Stomach smooth muscle (tissue), 2 donors: Measurements from ENCODE around the gene TBC1D12.
A peak's percentile ranks its signal among the peaks of the same experiment; 100 is the strongest.

ENCODE experiments used
- H3K27ac ChIP-seq: one replicate; pipeline ENCODE4 v1.7.0; 2013; ENCODE audit warnings: mild to moderate bottlenecking, low read length, inconsistent platforms
- H3K27me3 ChIP-seq, 2 donors: one replicate each; pipeline ENCODE4 v1.7.0; 2013; ENCODE audit warnings: low read length in 2 of 2; ENCODE audit not compliant: insufficient read depth in 2 of 2, control insufficient read depth in 1 of 2
- H3K36me3 ChIP-seq, 2 donors: one replicate each; pipeline ENCODE4 v1.7.0; 2013; ENCODE audit warnings: low read length in 2 of 2; ENCODE audit not compliant: control insufficient read depth in 2 of 2, insufficient read depth in 2 of 2
- H3K4me1 ChIP-seq: one replicate; pipeline ENCODE4 v1.7.0; 2013; ENCODE audit warnings: low read length; ENCODE audit not compliant: control insufficient read depth, insufficient read depth
- H3K4me3 ChIP-seq, 2 donors: one replicate each; pipeline ENCODE4 v1.7.0; 2013; ENCODE audit warnings: low read length in 2 of 2
- H3K9ac ChIP-seq, 2 donors: one replicate each; pipeline ENCODE4 v1.7.0; 2013; ENCODE audit warnings: low read length in 2 of 2, mild to moderate bottlenecking in 1 of 2
- H3K9me3 ChIP-seq, 2 donors: one replicate each; pipeline ENCODE4 v1.7.0; 2013; ENCODE audit warnings: low read length in 2 of 2; ENCODE audit not compliant: control insufficient read depth in 2 of 2
- donor health status: healthy.
- donor health status: Pancreatic carcinoma.

Gene TBC1D12

GRCh38 chr10:94425942-94426341 is 23.6 kb downstream of the TBC1D12 start:
- Histone ChIP-seq H3K4me3 (no peak overlapping the region), H3K36me3 (no peaks in the 10 kb centered on the region), H3K9ac (no peak overlapping the region)

DNA sequence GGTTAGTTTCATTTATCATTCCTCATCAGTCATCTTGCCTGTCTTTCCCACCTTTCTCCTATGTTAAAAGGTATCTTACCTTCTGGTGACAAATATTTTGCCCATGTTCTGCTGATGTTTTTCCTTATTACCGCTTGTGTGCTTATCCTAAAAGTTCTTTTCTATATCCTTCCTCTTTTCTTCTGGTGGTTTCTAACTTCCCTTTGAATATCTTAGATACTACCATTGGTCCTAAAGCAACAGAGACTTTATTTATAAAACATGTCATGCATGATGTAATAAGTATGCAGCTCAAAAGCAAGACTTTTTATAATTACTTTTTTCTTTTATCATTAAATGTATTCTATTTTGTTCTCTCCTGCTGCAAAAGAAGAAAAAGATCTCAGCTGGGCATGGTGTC is 24.8 kb downstream of the TBC1D12 start:
- H3K27ac ChIP-seq = no peak overlapping the region
- no peaks in the 10 kb centered on the region for H3K36me3 ChIP-seq
- H3K9me3 ChIP-seq = no peaks in the 10 kb centered on the region
- no peaks in the 10 kb centered on the region for H3K4me1 ChIP-seq
- H3K9ac ChIP-seq = no peak overlapping the region
- no peaks in the 10 kb centered on the region for H3K27me3 ChIP-seq
- H3K4me3 ChIP-seq = no peak overlapping the region

More at GRCh38 chr10:94425942-94426341, 23.6 kb downstream of the TBC1D12 start:
- no peaks in the 10 kb centered on the region for H3K4me1 ChIP-seq
- no peak overlapping the region for H3K27ac ChIP-seq
- no peaks in the 10 kb centered on the region for H3K27me3 ChIP-seq
- no peaks in the 10 kb centered on the region for H3K9me3 ChIP-seq

- H3K36me3 ChIP-seq = no peaks in the 10 kb centered on the region
- no peaks in the 10 kb centered on the region for H3K27me3 ChIP-seq
- no peak overlapping the region for H3K27ac ChIP-seq
- no peak overlapping the region for H3K4me3 ChIP-seq
- H3K9ac ChIP-seq = no peak overlapping the region
- H3K9me3 ChIP-seq = no peaks in the 10 kb centered on the region
- peaks cover 2% of the 10 kb centered on the region for H3K4me1 ChIP-seq
Observed at GRCh38 chr10:94428766-94429707, 26.7 kb downstream of the TBC1D12 start.

- H3K9ac ChIP-seq = no peak overlapping the region
- no peak overlapping the region for H3K27ac ChIP-seq
Observed at GRCh38 chr10:94430701-94431100, 28.4 kb downstream of the TBC1D12 start.

DNA sequence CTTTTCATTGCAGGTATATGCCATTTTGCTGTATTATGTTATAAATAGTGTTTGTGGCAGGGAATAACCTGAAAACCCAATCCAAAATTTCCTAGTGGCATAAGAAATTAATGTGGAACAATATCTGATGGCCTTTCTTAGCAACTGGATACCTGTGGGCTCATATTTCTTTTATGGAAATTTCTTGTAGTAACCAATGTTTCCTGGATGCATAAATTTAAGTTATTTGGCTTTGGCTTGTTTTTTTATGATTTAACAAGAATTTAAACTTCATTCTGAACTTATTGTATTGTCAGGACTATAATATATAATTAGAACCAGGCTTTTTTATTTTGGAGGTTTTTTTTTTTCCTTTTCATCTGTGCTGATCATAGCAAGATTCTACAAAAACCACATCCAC is 30.1 kb downstream of the TBC1D12 start:
- Histone ChIP-seq H3K36me3 (no peaks in the 10 kb centered on the region), H3K4me1 (peaks cover 2% of the 10 kb centered on the region), H3K27ac (no peak overlapping the region), H3K4me3 (no peak overlapping the region), H3K9ac (no peak overlapping the region), H3K9me3 (peaks cover 0 to 9% of the 10 kb centered on the region in 2 donors), H3K27me3 (no peaks in the 10 kb centered on the region)

More at GRCh38 chr10:94430701-94431100, 28.4 kb downstream of the TBC1D12 start:
- H3K36me3 ChIP-seq = no peaks in the 10 kb centered on the region
- no peak overlapping the region for H3K4me3 ChIP-seq
- H3K4me1 ChIP-seq = peaks cover 2% of the 10 kb centered on the region
- no peaks in the 10 kb centered on the region for H3K27me3 ChIP-seq
- no peaks in the 10 kb centered on the region for H3K9me3 ChIP-seq

DNA sequence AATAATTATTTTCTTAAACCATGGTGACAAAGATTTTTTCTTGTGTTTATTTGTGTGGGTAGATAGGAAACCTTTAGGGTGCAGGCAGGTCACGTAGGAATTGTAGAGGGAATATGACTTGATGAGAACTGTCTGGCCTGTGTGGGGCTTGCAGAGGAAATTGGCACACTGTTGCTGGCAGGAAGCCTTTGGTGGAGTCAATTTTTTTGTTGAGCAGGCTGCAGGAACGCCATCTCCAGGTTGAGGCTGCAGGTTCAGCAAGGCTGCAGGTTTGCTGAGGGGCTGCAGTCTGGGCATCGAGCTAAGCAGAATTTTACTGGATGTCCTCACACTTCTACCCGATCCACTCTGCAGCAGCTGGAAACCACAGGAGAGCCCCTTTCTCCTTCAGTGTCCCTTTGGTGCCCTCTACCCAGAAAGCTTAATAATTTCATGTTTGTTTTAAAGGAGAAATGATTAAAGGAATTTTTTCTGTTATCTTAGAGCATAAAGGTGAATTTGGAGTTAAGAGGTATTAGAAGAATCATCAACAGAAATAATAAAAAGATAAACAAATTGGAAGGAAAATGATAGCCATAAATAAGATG is 37.0 kb downstream of the TBC1D12 start:
- H3K4me3 ChIP-seq = no peak overlapping the region
- no peaks in the 10 kb centered on the region for H3K36me3 ChIP-seq
- H3K9me3 ChIP-seq = peaks cover 0 to 15% of the 10 kb centered on the region in 2 donors
- no peak overlapping the region for H3K27ac ChIP-seq
- H3K4me1 ChIP-seq = no peaks in the 10 kb centered on the region
- no peak overlapping the region for H3K9ac ChIP-seq
- no peaks in the 10 kb centered on the region for H3K27me3 ChIP-seq

- no peak overlapping the region for H3K9ac ChIP-seq
Observed at GRCh38 chr10:94440096-94440495, 37.8 kb downstream of the TBC1D12 start.

GRCh38 chr10:94443047-94443446 is 40.7 kb downstream of the TBC1D12 start:
- H3K27me3 ChIP-seq = no peaks in the 10 kb centered on the region
- H3K27ac ChIP-seq = no peak overlapping the region
- no peak overlapping the region for H3K4me3 ChIP-seq
- peak overlapping the region in 1 of 2 donors; percentile 2 for H3K9ac ChIP-seq
- no peaks in the 10 kb centered on the region for H3K36me3 ChIP-seq
- H3K9me3 ChIP-seq = peaks cover 0 to 5% of the 10 kb centered on the region in 2 donors
- H3K4me1 ChIP-seq = no peaks in the 10 kb centered on the region

More at GRCh38 chr10:94440096-94440495, 37.8 kb downstream of the TBC1D12 start:
- no peak overlapping the region for H3K27ac ChIP-seq
- H3K36me3 ChIP-seq = no peaks in the 10 kb centered on the region
- H3K27me3 ChIP-seq = no peaks in the 10 kb centered on the region
- peaks cover 0 to 15% of the 10 kb centered on the region in 2 donors for H3K9me3 ChIP-seq
- no peaks in the 10 kb centered on the region for H3K4me1 ChIP-seq
- H3K4me3 ChIP-seq = no peak overlapping the region

DNA sequence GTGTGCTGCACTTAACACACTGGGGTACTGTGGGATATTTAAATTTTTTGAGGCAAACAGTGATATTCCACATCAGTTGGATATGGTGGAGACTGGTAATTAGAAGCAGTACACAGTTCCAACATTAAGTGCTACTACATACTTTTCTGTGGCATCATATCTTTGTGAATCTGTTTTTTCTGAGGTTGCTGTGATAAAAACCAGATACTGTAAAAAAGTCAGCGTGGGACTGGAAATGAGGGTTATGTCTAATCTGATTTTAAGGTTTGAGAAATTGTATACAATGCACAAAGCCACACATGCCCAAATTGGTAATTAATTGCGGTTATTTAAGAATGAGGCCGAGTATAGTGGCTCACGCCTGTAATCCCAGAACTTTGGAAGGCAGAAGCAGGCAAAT is 41.2 kb downstream of the TBC1D12 start:
- Histone ChIP-seq H3K27ac (no peak overlapping the region), H3K36me3 (no peaks in the 10 kb centered on the region), H3K9ac (no peak overlapping the region), H3K27me3 (no peaks in the 10 kb centered on the region), H3K4me1 (no peaks in the 10 kb centered on the region), H3K4me3 (no peak overlapping the region), H3K9me3 (no peaks in the 10 kb centered on the region)

DNA sequence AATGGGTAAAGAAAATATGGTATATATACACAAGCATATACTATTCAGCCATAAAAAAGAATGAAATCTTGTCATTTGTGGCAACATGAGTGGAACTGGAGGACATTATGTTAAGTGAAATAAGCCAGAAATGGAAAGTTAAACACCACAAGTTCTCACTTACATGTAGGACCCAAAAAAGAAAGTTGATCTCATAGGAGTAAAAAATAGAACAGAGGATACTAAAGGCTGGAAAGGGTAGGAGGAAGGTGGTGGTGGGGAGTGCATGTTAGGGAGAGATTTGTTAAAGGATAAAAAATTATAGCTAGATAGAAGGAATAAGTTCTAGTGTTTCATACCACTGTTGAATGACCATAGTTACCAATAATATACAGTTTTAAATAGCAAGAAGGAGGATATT is 48.4 kb downstream of the TBC1D12 start:
- no peaks in the 10 kb centered on the region for H3K9me3 ChIP-seq
- no peak overlapping the region for H3K27ac ChIP-seq
- H3K27me3 ChIP-seq = no peaks in the 10 kb centered on the region
- H3K36me3 ChIP-seq = no peaks in the 10 kb centered on the region
- H3K9ac ChIP-seq = no peak overlapping the region
- no peak overlapping the region for H3K4me3 ChIP-seq
- no peaks in the 10 kb centered on the region for H3K4me1 ChIP-seq
